Gastroesophageal sphincter (tissue), 4 donors: Measurements from ENCODE around the gene MFSD11. TPM values are rescaled to one million over a fixed set of nuclear protein-coding genes. Genes with fewer than 3 reads are reported as not detected.

ENCODE experiments used
- ATAC-seq: fragments of 150-250 bp; one replicate; pipeline ENCODE4 v1.9.1; 2016; ENCODE audit warnings: mild to moderate bottlenecking, moderate library complexity
- H3K27ac ChIP-seq, 4 donors: fragments of 200-600 bp; sonication (generic) in 3 of 4; 1 replicate in 3 of 4; 2 replicates in 1 of 4; pipeline ENCODE4 v1.5.1; 2016 to 2019
- H3K27me3 ChIP-seq: fragments of 200-600 bp; sonication (generic); one replicate; pipeline ENCODE4 v1.5.1; 2019
- H3K36me3 ChIP-seq, 2 donors: fragments of 200-600 bp; sonication (generic); one replicate each; pipeline ENCODE4 v1.5.1; 2019; ENCODE audit warnings: control low read depth in 1 of 2
- H3K4me1 ChIP-seq, 3 donors: fragments of 200-600 bp; sonication (generic); 1 replicate in 2 of 3; 2 replicates in 1 of 3; pipeline ENCODE4 v1.5.1; 2016 to 2019; ENCODE audit warnings: control low read depth in 2 of 3
- H3K4me3 ChIP-seq, 2 donors: fragments of 200-600 bp; sonication (generic); one replicate each; pipeline ENCODE4 v1.5.1; 2019; ENCODE audit warnings: mild to moderate bottlenecking in 1 of 2, moderate library complexity in 1 of 2
- H3K9me3 ChIP-seq, 3 donors: fragments of 200-600 bp; sonication (generic); one replicate each; pipeline ENCODE4 v1.5.1; 2017 to 2019; ENCODE audit warnings: control low read depth in 2 of 3
- EP300 ChIP-seq: sonication (generic); formaldehyde crosslinking; IDR thresholded peaks from one replicate; pipeline ENCODE4 v1.6.1; 2017; ENCODE audit warnings: antibody characterized with exemption, mild to moderate bottlenecking
- POLR2A ChIP-seq, 2 donors: fragments of 450-650 bp; IDR thresholded peaks; one replicate each; pipeline ENCODE4 v1.6.1; 2017; ENCODE audit warnings: antibody characterized with exemption in 2 of 2, mild to moderate bottlenecking in 2 of 2, moderate library complexity in 1 of 2
- POLR2AphosphoS5 ChIP-seq: sonication (generic); formaldehyde crosslinking; IDR thresholded peaks from one replicate; pipeline ENCODE4 v1.6.1; 2017; ENCODE audit warnings: antibody characterized with exemption
- WGBS, 2 donors: methylation state at CpG; one replicate each; pipeline ENCODE4 v1.1.5; 2018; ENCODE audit warnings: low coverage in 1 of 2; 5-methylcytosine and 5-hydroxymethylcytosine counted together
- total RNA-seq, 4 donors: library from RNA; depleted of rRNA; stranded (reverse); fragments of >200 nt; gene quantifications; one replicate each; pipeline ENCODE4 v1.1.0, GENCODE V29; 2016
- TF ChIP-seq, protein P1 (sequence below), 4 experiments: fragments of 200-600 bp in 2 of 4; fragments of 450-650 bp in 2 of 4; sonication (generic) in 1 of 4; IDR thresholded peaks; one replicate each; pipeline ENCODE4 v1.5.1; 2017 to 2019; ENCODE audit warnings: antibody characterized with exemption in 4 of 4, mild to moderate bottlenecking in 2 of 4, moderate library complexity in 2 of 4

The MFSD11 gene
- total RNA-seq, 4 donors from 2014 or later, result 18.4 to 27.8 (median 20.9) TPM

DNA sequence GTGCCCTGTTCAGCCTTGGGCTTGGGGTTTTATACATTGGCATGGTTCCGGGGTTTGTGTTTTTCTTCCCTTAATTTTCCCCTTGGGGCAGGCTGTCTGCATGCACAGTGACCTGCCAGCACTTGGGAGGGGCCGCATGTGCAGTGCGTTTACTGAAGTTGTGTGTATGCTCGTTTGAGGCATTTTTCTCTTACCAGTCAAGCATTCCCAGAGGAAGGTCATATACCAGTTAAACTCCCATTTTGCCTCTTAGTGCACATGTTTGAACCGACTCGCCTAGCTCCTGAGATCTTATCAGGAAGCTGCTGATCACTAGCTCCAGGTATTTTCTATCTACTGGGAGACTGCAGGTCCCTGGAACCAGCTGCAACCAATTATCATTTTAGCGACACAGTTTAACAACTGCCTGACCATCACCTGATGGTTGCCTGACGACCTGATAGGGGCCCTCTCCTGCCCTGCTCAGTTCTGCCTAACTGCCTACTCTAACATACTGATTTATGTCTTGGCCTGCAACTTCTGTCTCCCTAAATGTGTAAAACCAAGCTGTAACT lies 51.4 kb downstream of the MFSD11 start:
- Histone ChIP-seq H3K36me3 (peaks cover 0 to 26% of the 10 kb centered on the region in 2 donors), H3K27ac (no peak overlapping the region), H3K4me3 (no peak overlapping the region), H3K27me3 (no peaks in the 10 kb centered on the region), H3K9me3 (no peaks in the 10 kb centered on the region), H3K4me1 (peaks cover 0 to 11% (median 4%) of the 10 kb centered on the region in 3 donors)
- 60 to 84% methylated on average over 7 to 8 of the region's 8 CpGs for WGBS, 2 donors
- TF ChIP-seq EP300, result no peak
- no peak for TF ChIP-seq POLR2AphosphoS5
- TF ChIP-seq, protein P1, sequence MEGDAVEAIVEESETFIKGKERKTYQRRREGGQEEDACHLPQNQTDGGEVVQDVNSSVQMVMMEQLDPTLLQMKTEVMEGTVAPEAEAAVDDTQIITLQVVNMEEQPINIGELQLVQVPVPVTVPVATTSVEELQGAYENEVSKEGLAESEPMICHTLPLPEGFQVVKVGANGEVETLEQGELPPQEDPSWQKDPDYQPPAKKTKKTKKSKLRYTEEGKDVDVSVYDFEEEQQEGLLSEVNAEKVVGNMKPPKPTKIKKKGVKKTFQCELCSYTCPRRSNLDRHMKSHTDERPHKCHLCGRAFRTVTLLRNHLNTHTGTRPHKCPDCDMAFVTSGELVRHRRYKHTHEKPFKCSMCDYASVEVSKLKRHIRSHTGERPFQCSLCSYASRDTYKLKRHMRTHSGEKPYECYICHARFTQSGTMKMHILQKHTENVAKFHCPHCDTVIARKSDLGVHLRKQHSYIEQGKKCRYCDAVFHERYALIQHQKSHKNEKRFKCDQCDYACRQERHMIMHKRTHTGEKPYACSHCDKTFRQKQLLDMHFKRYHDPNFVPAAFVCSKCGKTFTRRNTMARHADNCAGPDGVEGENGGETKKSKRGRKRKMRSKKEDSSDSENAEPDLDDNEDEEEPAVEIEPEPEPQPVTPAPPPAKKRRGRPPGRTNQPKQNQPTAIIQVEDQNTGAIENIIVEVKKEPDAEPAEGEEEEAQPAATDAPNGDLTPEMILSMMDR (IDR thresholded peaks at IDR 0.05), result no peak
- TF ChIP-seq POLR2A (IDR thresholded peaks at IDR 0.05), result no peak
- ATAC-seq, result no peak

DNA sequence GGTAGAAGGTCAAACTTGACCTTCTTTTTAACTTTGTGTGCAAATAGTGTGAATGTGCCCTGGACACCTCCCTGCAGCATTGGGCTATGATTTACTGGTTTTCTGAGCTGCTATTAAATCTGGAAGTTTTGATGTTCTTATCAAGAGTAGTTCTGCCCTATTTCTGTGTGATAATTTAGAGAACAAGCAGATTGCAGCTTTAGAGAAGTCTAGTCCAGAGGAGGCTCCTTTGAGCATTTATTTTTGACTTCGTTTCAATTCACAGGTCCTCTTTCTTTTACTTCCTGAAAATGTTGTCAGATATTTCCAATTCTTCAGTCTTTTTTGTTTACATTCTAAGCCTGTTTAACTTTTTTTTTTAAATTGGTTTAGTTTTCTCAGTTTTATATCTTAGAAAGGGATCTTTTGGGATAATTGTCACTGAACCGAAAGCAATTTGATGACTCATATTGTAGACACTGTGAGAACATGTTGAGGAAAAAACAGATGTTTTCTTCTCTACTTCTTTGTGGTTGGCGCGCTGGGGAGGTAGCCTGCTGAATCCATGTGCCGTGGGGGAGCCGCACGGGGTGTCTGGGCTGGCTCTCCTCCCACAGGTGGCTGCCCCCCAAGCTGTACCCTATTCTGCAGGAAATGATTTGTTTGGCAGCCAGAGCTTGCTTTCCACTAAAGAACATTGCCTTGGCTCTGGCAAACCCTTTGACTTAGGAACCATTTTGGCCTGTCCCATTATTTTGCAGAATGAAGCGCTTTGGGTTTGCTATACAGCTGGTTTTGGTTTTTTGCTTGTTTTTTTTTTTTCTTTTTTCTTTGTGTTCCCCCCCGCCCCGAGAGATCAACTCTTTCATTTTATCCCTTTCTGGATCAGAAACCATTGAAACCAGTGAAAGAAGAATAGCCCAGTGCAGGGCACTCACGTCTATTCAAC lies 53.4 kb downstream of the MFSD11 start:
- no peak for ATAC-seq
- peaks cover 0 to 14% of the 10 kb centered on the region in 2 donors for H3K36me3 ChIP-seq
- H3K27ac ChIP-seq, result peak overlapping the region in 2 of 4 donors; percentile 11 to 24
- H3K27me3 ChIP-seq, result no peaks in the 10 kb centered on the region
- TF ChIP-seq EP300, result no peak
- TF ChIP-seq POLR2AphosphoS5, result no peak
- TF ChIP-seq POLR2A (IDR thresholded peaks at IDR 0.05), result no peak
- TF ChIP-seq, protein P1 (IDR thresholded peaks at IDR 0.05), result no peak
- H3K4me3 ChIP-seq, result peak overlapping the region in 1 of 2 donors; percentile 8
- H3K9me3 ChIP-seq, result no peaks in the 10 kb centered on the region
- WGBS, 2 donors, result 44 to 65% methylated on average over 5 to 11 of the region's 11 CpGs
- peaks cover 0 to 11% (median 4%) of the 10 kb centered on the region in 3 donors for H3K4me1 ChIP-seq

DNA sequence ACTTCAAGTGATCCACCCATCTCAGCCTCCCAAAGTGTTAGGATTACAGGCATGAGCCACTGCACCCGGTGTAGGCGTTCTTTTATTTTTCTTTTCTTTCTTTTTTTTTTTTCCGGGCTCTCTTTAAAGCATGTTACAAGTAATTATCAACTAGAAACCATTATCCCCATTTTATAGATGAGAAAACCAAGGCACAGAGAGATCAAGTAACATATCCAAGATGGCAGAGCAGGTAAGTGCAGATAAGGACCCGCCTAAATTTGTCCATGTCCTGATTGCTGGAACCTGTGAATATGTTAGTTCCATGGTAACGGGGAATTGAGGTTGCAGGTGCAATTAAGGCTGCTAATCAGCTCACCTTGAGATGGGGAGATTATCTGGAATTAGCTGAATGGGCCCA lies 54.4 kb downstream of the MFSD11 start:
- ATAC-seq, result no peak
- Histone ChIP-seq H3K27me3 (no peaks in the 10 kb centered on the region), H3K36me3 (peaks cover 0 to 9% of the 10 kb centered on the region in 2 donors), H3K9me3 (no peaks in the 10 kb centered on the region), H3K4me1 (peaks cover 0 to 11% (median 4%) of the 10 kb centered on the region in 3 donors), H3K4me3 (no peak overlapping the region), H3K27ac (no peak overlapping the region)
- TF ChIP-seq POLR2A (IDR thresholded peaks at IDR 0.05) (no peak), POLR2AphosphoS5 (no peak), EP300 (no peak)
- TF ChIP-seq, protein P1 (IDR thresholded peaks at IDR 0.05), result no peak
- 90 to 100% methylated on average over 3 to 5 of the region's 5 CpGs for WGBS, 2 donors

DNA sequence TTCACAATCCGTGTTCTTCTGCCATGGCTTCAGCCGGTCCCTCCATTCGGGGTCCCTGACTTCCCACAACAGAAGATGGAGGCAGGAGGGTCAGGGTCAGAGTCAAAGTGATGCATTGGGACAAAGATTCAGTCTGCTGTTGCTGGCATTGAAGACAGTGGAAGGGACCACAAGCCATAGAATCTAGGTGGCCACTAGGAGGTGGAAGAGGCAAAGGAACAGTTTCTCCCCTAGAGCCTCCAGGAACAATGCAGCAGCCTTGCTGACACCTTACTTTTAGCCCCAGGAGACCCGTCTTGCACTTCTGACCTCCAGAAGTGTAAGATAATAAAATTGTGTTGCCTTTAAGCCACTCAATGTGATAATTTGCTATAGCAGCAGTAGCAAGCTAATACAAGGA lies 55.9 kb downstream of the MFSD11 start:
- 96 to 100% methylated on average over 2 to 4 of the region's 4 CpGs for WGBS, 2 donors
- TF ChIP-seq EP300, result no peak
- TF ChIP-seq, protein P1 (IDR thresholded peaks at IDR 0.05), result no peak
- no peak for TF ChIP-seq POLR2AphosphoS5
- TF ChIP-seq POLR2A (IDR thresholded peaks at IDR 0.05), result no peak
- H3K4me3 ChIP-seq, result no peak overlapping the region
- peaks cover 0 to 11% (median 4%) of the 10 kb centered on the region in 3 donors for H3K4me1 ChIP-seq
- H3K27ac ChIP-seq, result no peak overlapping the region
- H3K36me3 ChIP-seq, result peaks cover 0 to 5% of the 10 kb centered on the region in 2 donors
- no peaks in the 10 kb centered on the region for H3K27me3 ChIP-seq
- ATAC-seq, result no peak
- H3K9me3 ChIP-seq, result no peaks in the 10 kb centered on the region
